ENCODE results near the gene RAD18.

- TF ChIP-seq CTCF (IDR thresholded peaks at IDR 0.05) (no peak), POLR2A (IDR thresholded peaks at IDR 0.05) (no peak)
Observed at GRCh38 chr3:9008550-9009255, 45.4 kb upstream of the RAD18 start.

Data from ovary (tissue), 3 donors.